ELR (cell line): ENCODE results near the gene ZNF630.
"Not testable (repeated sequence)": the region's sequence is repeated elsewhere in the genome, so short reads cannot be mapped to it uniquely, and the experiment has no call there.

Source experiments
- DNase-seq: peaks from one replicate; pipeline ENCODE4 v3.0.0-alpha.2; 2015; ENCODE audit warnings: low read depth

Gene ZNF630

GRCh38 chrX:48028091-48028490, 43.3 kb downstream of the ZNF630 start:
- no peak for DNase-seq

- DNase-seq = not testable (repeated sequence)
These were observed 43.9 kb downstream of the ZNF630 start for GRCh38 chrX:48027545-48027944.

DNA sequence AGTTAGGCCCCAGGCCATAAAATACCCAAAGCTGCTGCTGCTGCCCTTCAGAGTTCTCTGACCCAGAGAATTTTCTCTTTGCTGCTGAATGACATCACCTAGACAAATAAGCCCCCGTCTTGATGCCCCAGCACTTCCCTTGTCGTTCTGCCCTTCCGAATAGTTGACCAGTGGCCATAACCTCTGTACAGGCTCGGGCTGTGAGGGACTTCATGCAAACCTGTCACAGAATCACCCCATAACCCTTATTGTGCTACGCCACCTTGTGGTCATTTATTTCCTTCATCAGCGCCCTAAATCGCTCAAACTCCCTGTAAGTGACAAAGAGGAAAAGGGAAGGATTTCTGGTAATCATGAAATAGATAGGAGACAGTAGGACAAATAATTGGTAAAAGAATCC, 45.9 kb downstream of the ZNF630 start:
- peak; percentile 75 for DNase-seq

DNA sequence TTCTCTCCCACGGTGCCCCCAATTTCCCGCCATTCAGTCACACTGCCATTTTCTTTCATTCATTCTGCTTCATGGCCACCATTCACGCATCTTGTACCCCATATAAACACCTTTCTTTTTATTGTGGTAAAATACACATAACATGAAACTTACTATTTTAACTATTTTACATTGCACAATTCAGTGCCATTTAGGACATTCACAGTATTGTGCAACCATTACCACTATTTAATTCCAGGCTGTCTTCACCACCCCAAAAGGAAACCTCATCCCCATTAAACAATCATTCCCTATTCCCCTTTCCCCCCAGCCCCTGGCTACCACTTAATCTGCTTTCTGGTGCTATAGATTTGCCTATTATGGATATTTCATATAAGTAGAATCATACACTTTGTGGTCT, 48.7 kb downstream of the ZNF630 start:
- DNase-seq = no peak

GRCh38 chrX:48022100-48022499, 49.3 kb downstream of the ZNF630 start:
- DNase-seq = no peak

DNA sequence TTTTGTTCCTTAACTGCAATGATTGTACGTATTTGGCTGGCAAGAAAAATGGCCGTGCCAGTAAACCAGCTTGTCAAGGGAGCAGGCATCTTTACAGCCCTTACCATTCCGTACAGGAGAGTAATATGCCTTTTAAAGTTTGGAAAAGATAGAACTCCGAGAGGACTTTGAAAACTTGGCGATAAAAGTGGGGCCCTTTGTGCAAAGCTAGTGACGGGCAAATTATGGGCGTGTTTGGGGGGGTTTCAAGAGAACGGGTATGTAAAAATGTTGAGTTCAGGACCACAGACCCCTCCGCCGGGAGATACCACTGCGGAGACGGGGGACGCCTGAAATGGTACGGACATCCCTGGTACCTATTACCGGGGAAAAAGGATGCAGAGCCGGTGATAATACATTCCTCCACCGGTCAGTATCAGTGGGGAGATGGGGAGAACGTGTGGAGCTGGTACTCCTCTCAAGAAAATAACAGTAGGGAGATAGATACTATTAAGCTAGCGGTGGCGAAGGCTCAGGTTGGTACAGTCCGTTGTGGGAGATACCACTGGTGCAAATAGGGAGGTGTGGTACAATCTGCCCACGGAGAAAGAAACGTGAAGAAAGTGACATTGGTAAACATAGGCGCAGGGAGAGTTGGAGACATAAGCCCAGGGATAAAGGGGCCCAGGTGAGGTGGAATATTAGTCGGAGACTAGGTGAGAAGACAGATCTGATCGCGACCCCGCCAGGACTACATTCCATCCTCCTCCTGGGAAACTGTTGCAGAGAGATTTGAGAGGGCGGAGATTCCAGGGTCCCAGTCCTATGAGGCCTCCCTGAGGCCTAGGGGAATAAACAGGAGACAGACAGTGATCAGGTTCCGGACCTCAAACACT, 50.2 kb downstream of the ZNF630 start:
- peak; percentile 76 for DNase-seq

- DNase-seq = not testable (repeated sequence)
These were observed 51.0 kb downstream of the ZNF630 start for GRCh38 chrX:48020472-48020871.

DNA sequence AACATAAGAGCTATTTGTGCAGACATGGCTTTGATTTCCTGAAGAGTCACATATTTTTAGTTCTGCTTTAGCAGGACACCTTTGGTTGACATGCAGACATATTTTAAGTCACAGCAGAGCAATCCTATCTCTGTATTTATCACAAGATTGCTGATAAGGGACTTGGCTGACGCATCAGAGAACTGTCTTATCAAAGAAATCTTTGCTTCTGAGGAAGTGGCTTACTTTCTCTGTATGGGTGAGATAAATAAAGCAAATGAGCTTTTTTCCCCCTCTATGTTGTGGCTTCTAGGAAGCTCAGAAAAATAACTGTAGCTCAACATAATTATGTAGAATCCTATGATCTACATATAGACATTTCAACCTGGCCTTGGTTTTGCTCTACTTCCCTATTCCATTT, 51.5 kb downstream of the ZNF630 start:
- not testable (repeated sequence) for DNase-seq

GRCh38 chrX:48016583-48017310, 54.7 kb downstream of the ZNF630 start:
- DNase-seq = not testable (repeated sequence)

DNA sequence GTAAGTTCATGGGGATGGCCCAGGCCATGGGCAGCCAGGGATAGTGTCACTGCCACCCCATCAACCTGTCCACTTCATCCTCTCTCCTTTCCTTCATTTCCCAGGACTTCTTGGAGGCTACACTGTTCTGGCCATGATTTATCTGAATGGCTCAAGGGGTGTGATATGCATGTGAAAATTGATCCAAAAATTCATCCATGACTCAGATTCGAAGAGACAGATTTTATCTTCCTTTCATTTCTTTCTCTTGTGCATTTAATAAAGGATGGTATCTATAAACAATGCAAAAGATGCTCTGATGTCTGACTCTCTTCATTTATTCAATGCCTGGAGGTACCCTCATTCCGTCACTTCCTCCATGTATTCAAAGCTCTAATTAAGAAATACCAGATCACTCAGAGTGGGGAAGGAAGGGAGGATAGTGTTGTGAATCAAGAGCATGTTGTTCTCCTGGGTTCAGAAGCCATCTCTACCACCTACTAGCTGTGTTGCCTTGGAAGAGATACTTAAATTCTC, 61.9 kb downstream of the ZNF630 start:
- DNase-seq = not testable (repeated sequence)
